ENCODE measurements around the gene FXYD6. TPM values are rescaled to one million over a fixed set of nuclear protein-coding genes. Genes with fewer than 3 reads are reported as not detected.

Gene FXYD6
- total and polyA plus RNA-seq, 4 donors: 14.5 to 28.7 (median 28.4) TPM

GRCh38 chr11:117913736-117914397, 37.4 kb upstream of the FXYD6 start:
- DNase-seq: no peak

DNA sequence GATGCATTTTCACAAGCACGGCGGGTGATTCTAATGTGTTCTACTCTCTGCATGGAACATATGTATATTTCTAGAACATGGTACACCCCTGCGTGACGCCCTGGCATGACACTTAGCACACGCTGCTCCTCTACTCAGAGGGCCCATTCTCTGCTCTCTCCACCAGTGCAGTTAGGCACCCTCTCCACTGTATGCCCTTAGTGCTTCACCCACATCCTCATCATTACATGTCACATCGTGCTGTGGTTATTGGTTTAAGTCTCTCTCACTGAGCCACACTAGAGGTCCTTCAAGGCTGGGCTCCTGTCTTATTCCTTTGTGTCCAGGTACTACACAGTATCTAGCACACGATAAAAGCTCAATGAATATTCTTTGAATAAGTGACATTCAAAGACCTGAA, 36.0 kb upstream of the FXYD6 start:
- H3K27ac ChIP-seq (ENCODE audit: low read depth in 1 of 2, low read length in 2 of 2): no peak overlapping the region
- 95 to 96% methylated on average over 7 of the region's 7 CpGs for WGBS, 2 donors
- intact Hi-C loops (cut with DNase I): no loop called here
- H3K27me3 ChIP-seq (ENCODE audit: control insufficient read depth in 1 of 2, insufficient read depth in 2 of 2, low read length in 1 of 2): no peaks in the 10 kb centered on the region
- DNase-seq (no peak), ATAC-seq (ENCODE audit: low FRiP score) (no peak)
- no peaks in the 10 kb centered on the region for H3K9me3 ChIP-seq (ENCODE audit: control insufficient read depth, low read length)
- no peak overlapping the region for H3K4me3 ChIP-seq (ENCODE audit: low read length in 2 of 2)
- H3K4me1 ChIP-seq (ENCODE audit: control insufficient read depth in 1 of 2, insufficient read depth in 2 of 2, low read length in 2 of 2): no peaks in the 10 kb centered on the region
- H3K36me3 ChIP-seq (ENCODE audit: control insufficient read depth in 1 of 2, insufficient read depth in 2 of 2, low read length in 1 of 2): no peaks in the 10 kb centered on the region

More at GRCh38 chr11:117913736-117914397, 37.4 kb upstream of the FXYD6 start:
- Histone ChIP-seq H3K27ac (ENCODE audit: low read depth in 1 of 2, low read length in 2 of 2) (no peak overlapping the region), H3K4me3 (ENCODE audit: low read length in 2 of 2) (no peak overlapping the region), H3K36me3 (ENCODE audit: control insufficient read depth in 1 of 2, insufficient read depth in 2 of 2, low read length in 1 of 2) (no peaks in the 10 kb centered on the region), H3K27me3 (ENCODE audit: control insufficient read depth in 1 of 2, insufficient read depth in 2 of 2, low read length in 1 of 2) (no peaks in the 10 kb centered on the region), H3K4me1 (ENCODE audit: control insufficient read depth in 1 of 2, insufficient read depth in 2 of 2, low read length in 2 of 2) (no peaks in the 10 kb centered on the region), H3K9me3 (ENCODE audit: control insufficient read depth, low read length) (no peaks in the 10 kb centered on the region)
- intact Hi-C loops (cut with DNase I): no loop called here
- WGBS, 2 donors: 92 to 94% methylated on average over 9 of the region's 9 CpGs
- no peak for ATAC-seq (ENCODE audit: low FRiP score)

DNA sequence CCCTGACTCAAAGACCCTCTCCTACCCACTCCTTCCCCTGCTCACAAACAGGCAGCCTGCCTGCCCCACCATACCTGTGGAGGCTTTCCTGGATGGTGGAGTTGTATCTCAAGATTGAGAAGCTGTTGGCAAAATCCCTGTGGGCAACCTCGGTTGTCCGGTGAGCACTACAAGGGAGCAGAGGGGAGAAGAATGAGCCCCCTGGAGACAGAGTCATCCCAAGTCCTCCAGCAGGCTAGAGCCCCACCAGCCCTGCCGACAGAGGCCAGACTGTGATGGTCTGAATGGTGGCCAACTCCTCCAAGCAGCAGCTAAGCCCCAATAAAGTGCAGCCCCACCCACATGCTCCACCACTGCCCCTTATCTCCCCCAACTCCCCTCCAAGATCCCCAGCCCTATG, 35.2 kb upstream of the FXYD6 start:
- Histone ChIP-seq H3K27me3 (ENCODE audit: control insufficient read depth in 1 of 2, insufficient read depth in 2 of 2, low read length in 1 of 2) (no peaks in the 10 kb centered on the region), H3K4me1 (ENCODE audit: control insufficient read depth in 1 of 2, insufficient read depth in 2 of 2, low read length in 2 of 2) (no peaks in the 10 kb centered on the region), H3K36me3 (ENCODE audit: control insufficient read depth in 1 of 2, insufficient read depth in 2 of 2, low read length in 1 of 2) (no peaks in the 10 kb centered on the region), H3K4me3 (ENCODE audit: low read length in 2 of 2) (no peak overlapping the region), H3K27ac (ENCODE audit: low read depth in 1 of 2, low read length in 2 of 2) (no peak overlapping the region), H3K9me3 (ENCODE audit: control insufficient read depth, low read length) (no peaks in the 10 kb centered on the region)
- intact Hi-C loops (cut with DNase I): no loop called here
- ATAC-seq (ENCODE audit: low FRiP score): no peak
- 76 to 88% methylated on average over 3 of the region's 3 CpGs for WGBS, 2 donors
- DNase-seq: no peak

- intact Hi-C loops (cut with DNase I): no loop called here
- Histone ChIP-seq H3K27me3 (ENCODE audit: control insufficient read depth in 1 of 2, insufficient read depth in 2 of 2, low read length in 1 of 2) (no peaks in the 10 kb centered on the region), H3K36me3 (ENCODE audit: control insufficient read depth in 1 of 2, insufficient read depth in 2 of 2, low read length in 1 of 2) (no peaks in the 10 kb centered on the region), H3K4me1 (ENCODE audit: control insufficient read depth in 1 of 2, insufficient read depth in 2 of 2, low read length in 2 of 2) (no peaks in the 10 kb centered on the region), H3K4me3 (ENCODE audit: low read length in 2 of 2) (no peak overlapping the region), H3K27ac (ENCODE audit: low read depth in 1 of 2, low read length in 2 of 2) (no peak overlapping the region), H3K9me3 (ENCODE audit: control insufficient read depth, low read length) (no peaks in the 10 kb centered on the region)
- no peak for DNase-seq
- WGBS, 2 donors: 69 to 74% methylated on average over 12 of the region's 12 CpGs
- ATAC-seq (ENCODE audit: low FRiP score): no peak
Measured at GRCh38 chr11:117910941-117911655, 34.6 kb upstream of the FXYD6 start.

- WGBS, 2 donors: 63 to 69% methylated on average over 4 of the region's 4 CpGs
- intact Hi-C loops (cut with DNase I): no loop called here
- Histone ChIP-seq H3K4me1 (ENCODE audit: control insufficient read depth in 1 of 2, insufficient read depth in 2 of 2, low read length in 2 of 2) (no peaks in the 10 kb centered on the region), H3K27me3 (ENCODE audit: control insufficient read depth in 1 of 2, insufficient read depth in 2 of 2, low read length in 1 of 2) (no peaks in the 10 kb centered on the region), H3K4me3 (ENCODE audit: low read length in 2 of 2) (no peak overlapping the region), H3K27ac (ENCODE audit: low read depth in 1 of 2, low read length in 2 of 2) (no peak overlapping the region), H3K9me3 (ENCODE audit: control insufficient read depth, low read length) (no peaks in the 10 kb centered on the region), H3K36me3 (ENCODE audit: control insufficient read depth in 1 of 2, insufficient read depth in 2 of 2, low read length in 1 of 2) (no peaks in the 10 kb centered on the region)
- ATAC-seq (ENCODE audit: low FRiP score) (no peak), DNase-seq (no peak)
Measured at GRCh38 chr11:117910525-117910924, 34.1 kb upstream of the FXYD6 start.

- 84 to 88% methylated on average over 20 of the region's 20 CpGs for WGBS, 2 donors
- intact Hi-C loops (cut with DNase I): no loop called here
- H3K27ac ChIP-seq (ENCODE audit: low read depth in 1 of 2, low read length in 2 of 2): no peak overlapping the region
Measured at GRCh38 chr11:117909611-117910382, 33.3 kb upstream of the FXYD6 start.

GRCh38 chr11:117908959-117909610, 32.6 kb upstream of the FXYD6 start:
- ATAC-seq (ENCODE audit: low FRiP score) (no peak), DNase-seq (no peak)
- Histone ChIP-seq H3K36me3 (ENCODE audit: control insufficient read depth in 1 of 2, insufficient read depth in 2 of 2, low read length in 1 of 2) (no peaks in the 10 kb centered on the region), H3K27me3 (ENCODE audit: control insufficient read depth in 1 of 2, insufficient read depth in 2 of 2, low read length in 1 of 2) (no peaks in the 10 kb centered on the region), H3K9me3 (ENCODE audit: control insufficient read depth, low read length) (no peaks in the 10 kb centered on the region), H3K27ac (ENCODE audit: low read depth in 1 of 2, low read length in 2 of 2) (no peak overlapping the region), H3K4me1 (ENCODE audit: control insufficient read depth in 1 of 2, insufficient read depth in 2 of 2, low read length in 2 of 2) (no peaks in the 10 kb centered on the region), H3K4me3 (ENCODE audit: low read length in 2 of 2) (no peak overlapping the region)
- WGBS, 2 donors: 76 to 84% methylated on average over 4 of the region's 4 CpGs
- intact Hi-C loops (cut with DNase I): no loop called here

More at GRCh38 chr11:117909611-117910382, 33.3 kb upstream of the FXYD6 start:
- no peaks in the 10 kb centered on the region for H3K27me3 ChIP-seq (ENCODE audit: control insufficient read depth in 1 of 2, insufficient read depth in 2 of 2, low read length in 1 of 2)
- H3K4me3 ChIP-seq (ENCODE audit: low read length in 2 of 2): no peak overlapping the region
- no peaks in the 10 kb centered on the region for H3K36me3 ChIP-seq (ENCODE audit: control insufficient read depth in 1 of 2, insufficient read depth in 2 of 2, low read length in 1 of 2)
- DNase-seq: no peak
- no peak for ATAC-seq (ENCODE audit: low FRiP score)
- no peaks in the 10 kb centered on the region for H3K9me3 ChIP-seq (ENCODE audit: control insufficient read depth, low read length)
- no peaks in the 10 kb centered on the region for H3K4me1 ChIP-seq (ENCODE audit: control insufficient read depth in 1 of 2, insufficient read depth in 2 of 2, low read length in 2 of 2)

DNA sequence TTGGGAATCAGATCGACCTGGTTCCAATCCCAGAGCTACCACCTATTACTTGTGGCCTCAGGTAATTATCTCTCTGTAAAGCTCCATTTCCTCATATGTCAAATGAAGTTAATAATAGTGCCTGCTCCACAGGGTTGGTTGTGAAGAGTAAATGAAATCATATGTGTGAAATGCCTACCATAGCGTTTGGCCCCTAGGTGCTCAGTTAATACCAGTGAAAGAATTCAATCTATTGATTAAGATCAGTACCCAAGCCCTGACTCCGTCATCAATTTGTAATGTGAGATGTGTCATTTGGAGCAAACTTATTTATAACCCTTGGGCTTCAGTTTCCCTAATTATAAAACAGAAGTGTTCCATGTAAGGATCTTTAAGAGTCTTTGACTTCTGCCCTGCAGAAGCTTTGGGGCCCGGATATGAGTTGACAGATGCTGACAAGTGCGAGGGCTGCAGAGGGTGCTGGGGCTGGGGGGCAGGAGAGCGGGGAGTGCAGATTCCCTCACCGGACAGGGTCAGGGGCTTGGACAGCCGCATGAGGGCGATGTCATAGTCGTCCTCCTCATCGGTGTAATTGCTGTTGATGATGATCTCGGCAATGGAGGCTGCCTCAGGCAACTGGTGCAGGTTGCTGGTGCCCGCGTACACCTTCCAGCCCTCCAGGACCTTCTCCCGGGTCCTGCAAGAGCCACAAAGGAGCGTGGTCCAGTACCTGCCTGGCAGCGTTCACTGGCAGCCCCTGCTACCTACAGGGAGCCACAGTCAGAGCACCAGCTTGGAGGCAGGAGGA, 31.8 kb upstream of the FXYD6 start:
- Histone ChIP-seq H3K27ac (ENCODE audit: low read depth in 1 of 2, low read length in 2 of 2) (no peak overlapping the region), H3K36me3 (ENCODE audit: control insufficient read depth in 1 of 2, insufficient read depth in 2 of 2, low read length in 1 of 2) (no peaks in the 10 kb centered on the region), H3K27me3 (ENCODE audit: control insufficient read depth in 1 of 2, insufficient read depth in 2 of 2, low read length in 1 of 2) (no peaks in the 10 kb centered on the region), H3K4me1 (ENCODE audit: control insufficient read depth in 1 of 2, insufficient read depth in 2 of 2, low read length in 2 of 2) (no peaks in the 10 kb centered on the region), H3K4me3 (ENCODE audit: low read length in 2 of 2) (no peak overlapping the region), H3K9me3 (ENCODE audit: control insufficient read depth, low read length) (no peaks in the 10 kb centered on the region)
- ATAC-seq (ENCODE audit: low FRiP score): no peak
- DNase-seq: no peak
- 86 to 87% methylated on average over 17 of the region's 17 CpGs for WGBS, 2 donors
- intact Hi-C loops (cut with DNase I): no loop called here

Measured in aorta (tissue), 5 donors.